HG03442 (cell line): Measurements from ENCODE around the gene MAML2.
A peak's percentile ranks its signal among the peaks of the same experiment; 100 is the strongest.

Experiments
- ATAC-seq: cut with Tn5 transposase; IDR thresholded peaks from one replicate; pipeline ENCODE4 v1.9.1; 2021; ENCODE audit warnings: mild to moderate bottlenecking, moderate library complexity; ENCODE audit not compliant: unreplicated experiment

MAML2 gene

DNA sequence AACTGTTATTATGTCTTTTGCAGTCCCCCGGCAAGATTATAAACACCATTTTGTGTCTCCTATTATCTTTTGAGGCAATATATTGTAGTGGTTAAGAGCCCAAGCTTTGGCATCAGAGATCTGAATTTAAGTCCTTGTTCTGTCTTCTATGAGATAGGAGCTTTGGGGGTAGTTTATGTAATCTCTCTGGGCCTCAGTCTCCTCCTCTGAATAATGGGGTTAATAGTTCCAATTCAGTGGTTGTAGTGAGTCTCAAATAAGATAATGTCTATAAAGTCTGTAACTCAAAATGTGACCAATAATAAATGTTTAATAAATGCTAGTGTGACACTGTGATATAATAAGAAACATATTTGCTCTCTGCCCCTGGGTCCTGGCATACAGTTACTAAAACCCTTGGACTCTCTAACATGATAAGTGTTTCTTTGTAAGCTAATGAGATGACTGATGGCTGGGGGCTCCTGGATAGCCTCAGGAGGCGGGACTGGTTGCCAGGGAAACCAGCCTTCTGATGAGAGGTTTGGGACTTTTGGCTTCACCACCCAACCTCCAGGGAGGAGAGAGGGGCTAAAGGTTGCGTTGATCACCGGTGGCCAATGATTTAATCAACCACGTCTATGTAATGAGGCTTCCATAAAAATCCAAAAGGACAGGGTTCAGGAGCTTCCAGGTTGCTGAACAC, 235.7 kb downstream of the MAML2 start:
- no peak for ATAC-seq

DNA sequence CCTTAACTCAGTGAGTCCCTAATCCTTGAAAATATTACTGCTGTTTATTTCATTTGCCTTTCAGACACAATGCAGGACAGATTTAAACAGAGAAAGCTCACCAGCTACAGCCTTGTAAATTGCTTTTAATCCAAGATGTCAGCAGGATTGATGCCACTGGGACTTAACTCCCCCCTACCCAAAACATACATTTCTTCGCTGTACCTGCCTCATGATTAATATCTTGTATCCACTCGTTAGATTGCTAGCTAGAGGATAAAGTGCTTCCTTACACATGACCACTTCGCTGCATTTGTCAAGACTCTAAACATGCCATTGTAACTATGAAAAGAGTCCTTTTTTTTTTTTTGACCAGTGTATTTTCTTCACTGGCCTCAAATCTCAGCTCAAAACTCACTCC, 236.3 kb downstream of the MAML2 start:
- no peak for ATAC-seq

DNA sequence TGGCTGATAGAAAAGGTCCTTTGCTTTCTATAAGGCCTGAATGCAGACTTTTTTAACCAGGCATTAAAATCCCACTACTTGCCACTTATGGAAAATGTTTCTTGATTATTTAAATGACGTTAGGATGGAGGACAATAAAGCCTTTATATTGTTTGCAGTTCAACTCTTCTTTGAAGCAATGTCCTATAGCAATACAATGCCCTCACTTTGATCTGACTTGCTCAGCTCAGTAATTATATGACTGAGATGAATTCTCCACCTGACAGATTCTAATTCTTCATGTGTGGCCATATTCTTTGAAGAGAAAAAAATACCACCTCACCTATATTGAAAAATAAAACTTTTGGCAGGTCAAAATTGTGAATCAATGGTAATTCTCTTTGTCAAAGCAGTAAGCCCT, 237.1 kb downstream of the MAML2 start:
- no peak for ATAC-seq

DNA sequence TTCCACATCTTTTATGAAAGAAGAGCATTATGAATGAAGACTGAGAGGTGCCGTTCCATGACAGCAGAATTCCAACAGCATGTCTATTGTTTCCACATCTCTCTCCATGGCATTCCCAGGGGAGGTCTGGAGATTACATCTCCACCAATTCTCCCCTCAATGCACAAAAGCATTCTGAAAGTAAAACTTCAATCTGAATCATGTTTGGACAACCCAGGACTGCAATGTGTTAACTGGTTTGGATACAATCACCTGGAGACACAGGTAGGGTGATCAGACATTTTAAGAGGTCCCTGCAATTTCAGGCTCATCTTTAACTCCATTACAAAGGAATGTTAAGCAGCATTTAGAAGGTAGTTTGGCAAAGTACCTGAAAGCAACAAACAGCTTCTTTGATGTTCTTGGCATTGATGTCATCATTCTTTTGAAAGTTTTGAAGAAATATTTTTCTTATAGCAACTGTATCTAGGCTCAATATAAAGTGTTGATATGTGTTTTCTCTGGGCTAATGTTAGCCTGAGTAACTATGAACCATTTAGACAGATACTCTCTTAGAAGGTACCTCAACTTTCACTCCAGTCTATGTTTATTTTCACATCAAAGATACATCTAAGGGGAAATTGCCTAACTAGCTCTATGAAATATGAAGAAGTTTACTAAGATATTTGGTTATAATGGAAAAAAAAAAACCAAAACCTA, 237.6 kb downstream of the MAML2 start:
- no peak for ATAC-seq

DNA sequence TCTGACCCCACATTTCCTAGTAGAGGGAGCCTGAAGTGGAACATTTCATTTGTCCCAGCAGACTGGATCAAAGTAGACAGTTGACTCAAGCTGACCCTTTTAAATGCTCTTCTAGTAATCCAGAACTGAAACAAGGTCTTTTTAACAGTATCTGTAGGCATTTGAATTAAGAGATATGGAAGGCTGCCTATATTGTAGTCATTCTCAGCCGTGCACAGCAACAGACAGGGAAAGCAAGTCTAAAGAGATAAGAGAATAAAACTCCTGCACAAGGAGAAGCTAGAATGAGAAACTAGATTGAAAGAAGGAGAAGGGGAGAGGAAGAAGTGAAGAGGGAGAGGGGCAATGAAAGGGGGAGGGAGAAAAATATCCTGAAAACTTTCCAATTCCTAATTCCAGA, 238.5 kb downstream of the MAML2 start:
- no peak for ATAC-seq

DNA sequence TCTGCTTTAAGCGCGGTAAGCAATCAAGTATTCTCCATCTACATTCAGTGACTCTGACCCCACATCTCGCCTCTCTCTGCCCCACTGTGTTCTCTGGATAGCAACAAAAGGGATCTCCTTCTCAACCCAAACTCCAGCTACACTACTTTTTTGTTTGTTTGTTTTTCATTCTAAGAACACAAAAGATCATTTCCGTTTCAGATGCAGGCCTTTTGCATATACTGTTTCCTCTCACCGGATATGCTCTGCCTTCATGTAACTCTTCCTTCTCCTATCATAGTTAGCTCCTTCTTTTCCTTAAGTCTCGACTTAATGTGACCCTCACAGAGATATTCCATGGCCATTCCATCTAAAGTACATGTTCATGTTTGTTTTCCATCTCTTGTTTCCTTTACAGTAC, 239.3 kb downstream of the MAML2 start:
- no peak for ATAC-seq

DNA sequence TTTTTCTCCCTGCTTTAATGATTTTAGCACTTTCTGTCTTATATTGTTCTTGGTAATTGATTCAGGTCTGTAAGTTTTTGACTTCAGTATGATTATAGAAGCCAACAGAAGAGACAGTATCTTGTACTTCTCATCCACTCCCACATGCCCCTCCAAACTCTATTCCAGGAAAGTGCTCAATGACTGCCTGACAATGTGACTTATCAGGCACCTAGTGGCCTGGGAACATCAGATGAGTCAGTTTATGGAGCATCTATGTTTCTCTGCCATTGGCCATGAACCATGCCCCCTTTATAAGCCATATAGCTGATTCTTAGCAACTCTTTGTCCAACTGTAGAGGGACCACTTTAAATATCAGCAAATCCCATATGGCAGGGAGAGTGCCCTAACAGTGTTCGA, 239.9 kb downstream of the MAML2 start:
- no peak for ATAC-seq

DNA sequence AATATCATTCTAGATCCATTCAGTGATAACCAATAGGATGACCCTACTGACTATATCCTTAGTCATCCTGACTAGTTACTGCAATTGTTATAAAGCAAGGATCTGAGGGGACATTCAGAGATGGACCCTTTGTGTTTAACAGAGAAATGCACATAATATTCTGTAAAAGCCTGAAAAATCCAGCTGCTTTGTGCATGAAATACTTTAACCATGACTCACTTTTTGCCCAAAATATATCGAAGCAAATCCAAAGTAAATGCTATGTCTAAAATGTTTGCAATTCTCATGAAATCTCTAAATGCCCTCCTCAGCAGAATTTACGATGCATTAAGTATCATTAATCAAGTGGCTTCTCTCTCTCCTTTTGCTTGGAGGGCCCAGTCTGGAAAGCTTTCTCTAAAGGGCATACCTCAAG, 240.3 kb downstream of the MAML2 start:
- no peak for ATAC-seq

DNA sequence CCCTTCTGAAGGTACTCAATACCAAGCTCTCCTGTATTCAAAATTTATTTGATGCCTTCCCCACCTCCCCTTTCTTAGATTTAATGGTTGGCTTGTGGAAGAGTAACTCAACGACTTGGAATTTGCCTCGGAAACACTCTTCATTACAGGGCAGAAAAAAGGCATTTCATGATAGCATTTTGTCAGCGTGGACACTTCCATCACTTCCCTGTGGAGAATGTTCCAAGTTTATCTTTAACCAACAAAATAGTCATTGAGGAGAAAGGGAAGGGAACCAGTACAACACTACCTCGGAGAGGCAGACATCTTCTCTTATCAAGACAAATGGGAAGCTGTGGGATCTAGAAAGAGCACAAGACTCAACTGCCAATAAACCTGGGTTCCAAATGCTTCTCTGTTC, 241.8 kb downstream of the MAML2 start:
- ATAC-seq: no peak

DNA sequence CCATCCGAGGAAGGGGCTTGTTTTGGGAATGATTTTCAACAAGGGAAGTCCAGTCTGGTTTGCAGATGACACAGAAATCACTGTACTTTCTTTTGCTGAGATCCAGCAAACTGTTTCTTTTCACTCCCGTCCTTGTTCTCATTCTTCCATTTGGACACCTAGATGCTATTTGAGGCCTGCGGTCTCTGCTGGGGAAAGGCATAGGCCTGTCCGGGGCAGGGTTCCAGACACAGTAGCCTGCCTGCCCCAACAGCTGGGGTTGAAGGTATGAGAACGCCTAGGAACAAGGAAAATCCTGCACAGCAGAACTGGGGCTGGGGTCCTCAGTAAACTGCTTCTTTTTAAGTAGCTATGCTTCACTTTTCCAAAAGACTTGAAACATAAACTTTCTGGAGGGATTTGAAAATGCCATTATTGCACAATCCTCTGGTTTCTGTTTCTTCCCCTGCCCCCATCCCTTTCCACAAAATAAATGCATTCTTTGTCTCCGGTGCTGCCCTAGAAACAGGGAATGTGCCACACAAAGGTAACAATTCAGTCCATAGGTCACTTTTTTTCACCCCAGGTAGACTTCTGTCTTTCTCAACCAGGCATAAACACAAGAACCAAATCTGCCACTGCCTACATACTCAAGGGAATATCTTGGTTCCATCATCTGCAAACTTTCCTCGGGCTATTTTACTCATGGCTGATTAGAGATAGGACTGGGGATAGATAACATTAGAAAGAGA, 244.3 kb downstream of the MAML2 start:
- no peak for ATAC-seq

DNA sequence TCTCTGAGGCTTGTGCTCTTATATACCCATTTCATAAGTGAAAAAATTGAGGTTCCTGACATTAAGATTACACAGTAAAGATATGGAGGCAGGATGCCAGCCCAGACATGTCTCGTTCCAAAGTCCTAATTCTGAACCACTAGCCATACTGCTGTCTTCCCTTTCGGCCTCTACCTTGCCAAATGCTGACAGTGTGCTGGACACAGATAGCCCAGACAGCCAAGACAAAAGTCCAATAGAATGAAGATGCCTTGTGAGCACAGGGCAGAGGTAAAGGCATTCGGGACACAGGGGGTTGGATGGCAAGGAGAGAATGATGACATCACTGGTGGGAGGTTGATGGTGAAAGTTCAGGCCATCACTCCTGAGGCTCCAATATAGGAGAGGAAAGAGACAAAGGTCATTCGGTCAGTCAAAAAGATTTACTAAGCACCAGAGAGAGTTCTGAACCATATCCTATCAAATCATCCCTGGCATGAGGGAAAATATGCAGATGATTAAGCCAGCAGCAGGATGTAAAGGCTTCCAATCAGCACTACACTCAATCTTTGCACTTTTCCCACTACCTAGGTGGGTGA, 245.1 kb downstream of the MAML2 start:
- no peak for ATAC-seq

DNA sequence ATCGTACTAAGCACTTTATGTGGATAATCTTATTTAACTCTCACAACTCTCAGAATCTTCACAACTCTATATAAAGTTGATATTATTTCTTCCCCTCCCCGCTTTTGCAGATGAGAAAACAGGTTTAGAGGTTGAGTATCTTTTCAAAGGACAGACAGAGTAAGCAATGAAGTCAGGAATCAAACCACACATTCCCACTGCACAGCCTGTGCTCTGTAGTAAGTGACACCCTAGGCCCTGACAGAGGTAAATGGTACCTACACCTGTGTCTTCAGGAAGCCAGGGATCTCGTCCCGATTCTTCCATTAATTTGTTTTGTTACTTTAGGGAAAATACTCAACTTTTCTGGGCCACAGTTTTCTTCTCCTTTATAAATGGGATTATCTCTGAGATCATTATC, 246.6 kb downstream of the MAML2 start:
- no peak for ATAC-seq

DNA sequence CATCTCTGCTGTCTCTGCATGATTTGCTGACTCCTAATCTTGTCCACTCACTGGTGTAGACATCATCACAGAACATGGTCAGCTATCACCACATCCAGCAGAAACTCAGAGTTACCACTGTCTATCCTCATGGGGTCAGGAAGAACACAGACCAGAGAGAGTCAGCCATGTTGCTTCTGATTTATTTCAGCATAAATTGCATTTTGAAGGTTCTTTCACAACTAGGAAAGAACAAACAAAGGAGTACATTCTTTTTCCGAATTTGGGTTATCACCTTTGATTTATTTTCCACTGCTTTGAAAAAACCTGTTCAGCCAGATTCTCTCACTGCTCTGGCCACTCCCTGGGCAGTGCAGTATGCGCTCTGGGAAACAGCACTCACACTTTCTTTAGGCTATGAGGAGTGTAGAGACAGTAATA, 247.1 kb downstream of the MAML2 start:
- no peak for ATAC-seq

DNA sequence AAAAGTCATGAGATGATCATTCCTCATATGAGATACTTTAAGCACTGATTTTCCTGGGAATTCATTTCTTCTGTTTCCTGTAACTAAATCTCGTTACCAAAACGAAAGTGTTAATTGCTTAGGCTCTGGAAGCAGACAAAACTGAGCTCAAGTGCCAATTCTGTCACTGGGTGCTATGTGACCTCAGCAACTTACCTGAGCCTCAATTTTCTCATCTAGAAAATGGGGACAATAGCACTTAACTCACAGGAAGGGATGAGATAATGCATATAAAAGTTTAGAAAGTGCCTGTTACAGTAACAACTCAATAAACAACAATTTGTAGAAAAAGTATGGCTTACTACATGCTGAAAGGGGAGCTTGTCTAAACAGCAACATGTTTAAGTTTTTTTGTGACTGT, 248.8 kb downstream of the MAML2 start:
- ATAC-seq: no peak

DNA sequence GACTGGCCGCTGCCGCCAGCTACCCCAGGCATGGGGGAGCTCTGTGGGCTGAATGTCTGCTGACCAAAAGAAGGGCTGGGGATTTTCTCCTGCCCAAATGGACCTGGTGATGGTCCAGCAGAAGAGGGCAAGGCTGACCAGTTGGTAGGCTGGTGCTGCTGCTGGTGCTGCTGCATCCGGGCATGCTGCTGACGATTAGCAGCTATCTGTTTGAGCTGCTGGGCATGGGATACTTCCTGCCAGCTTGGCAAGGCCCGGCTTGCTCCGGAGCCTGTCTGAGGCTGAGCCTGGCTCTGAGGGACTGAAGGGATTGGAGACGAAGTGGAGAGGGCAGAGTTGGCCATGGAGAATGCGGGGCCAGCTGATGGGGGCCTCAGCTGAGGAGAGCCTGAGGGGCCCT, 250.5 kb downstream of the MAML2 start:
- no peak for ATAC-seq

DNA sequence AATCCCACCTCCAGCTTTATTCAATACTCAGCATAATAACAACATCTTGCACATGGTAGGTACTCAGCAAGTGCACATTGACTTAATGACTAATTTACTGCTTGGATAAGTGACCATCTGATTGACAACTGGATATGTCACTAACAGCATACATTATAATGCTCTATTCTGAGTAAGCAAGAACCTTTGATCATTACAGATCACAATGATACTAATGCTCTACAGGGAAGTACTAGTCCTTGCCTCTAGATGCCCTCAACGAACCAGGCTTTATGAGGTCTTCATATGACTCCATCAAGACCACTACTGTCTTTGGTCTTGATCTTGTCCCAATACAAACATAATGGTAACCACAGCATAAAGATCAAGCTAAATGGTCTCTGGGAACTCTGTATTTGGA, 251.5 kb downstream of the MAML2 start:
- ATAC-seq: peak; percentile 64

DNA sequence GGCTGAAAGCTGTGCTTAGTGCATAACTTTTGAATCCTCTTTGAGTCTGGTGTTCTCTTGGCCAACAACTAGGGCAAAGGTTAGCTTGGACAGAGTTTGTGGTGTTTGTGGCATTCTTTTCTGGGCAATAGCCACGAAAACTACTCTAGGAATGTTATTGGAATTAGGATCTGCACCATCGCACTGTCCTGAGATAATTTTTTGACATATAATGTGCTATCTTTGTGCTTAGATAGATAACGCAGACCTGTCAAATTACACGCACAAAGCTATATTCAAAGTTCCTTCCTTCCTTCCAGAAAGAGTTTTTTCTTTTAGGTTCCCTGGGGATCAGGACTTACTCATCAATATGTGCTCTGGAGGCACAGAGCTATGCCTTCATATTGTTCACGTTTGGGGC, 252.3 kb downstream of the MAML2 start:
- no peak for ATAC-seq

DNA sequence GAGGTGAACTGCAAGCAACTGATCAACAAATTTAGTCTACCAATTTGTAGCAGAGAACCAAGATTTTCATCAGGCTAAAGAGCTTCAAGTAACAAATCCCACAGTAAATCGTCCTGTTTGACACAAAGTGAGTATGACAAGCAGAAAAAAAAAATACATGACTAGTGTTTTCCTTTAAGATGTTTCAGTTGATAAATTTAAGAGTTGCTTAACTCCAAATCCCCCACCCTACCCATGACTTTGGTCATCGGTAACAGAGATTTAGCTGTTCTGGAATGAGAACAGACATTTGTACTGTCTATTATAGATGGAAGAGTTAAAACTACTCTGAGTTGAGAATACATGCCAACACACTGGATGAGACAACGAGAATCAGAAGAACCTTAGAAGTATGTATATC, 254.1 kb downstream of the MAML2 start:
- no peak for ATAC-seq

DNA sequence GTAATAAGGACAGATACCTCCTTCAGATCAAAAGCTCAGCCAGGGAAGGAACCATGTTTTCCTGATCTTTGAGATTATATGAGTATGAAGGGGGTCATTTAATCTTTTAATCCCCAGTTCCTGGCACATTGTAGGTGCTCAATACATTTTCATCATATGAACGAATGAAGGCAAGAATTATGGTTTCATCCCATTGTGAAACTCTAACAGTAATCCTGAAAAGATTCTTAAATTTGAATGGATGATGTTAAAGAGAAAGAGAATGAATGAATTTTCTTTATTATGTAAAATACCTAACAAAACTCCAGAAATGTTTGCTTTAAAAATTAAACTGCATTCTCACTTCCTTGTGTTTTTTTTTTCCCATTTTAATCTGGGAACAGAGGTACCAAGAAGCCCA, 256.9 kb downstream of the MAML2 start:
- no peak for ATAC-seq

DNA sequence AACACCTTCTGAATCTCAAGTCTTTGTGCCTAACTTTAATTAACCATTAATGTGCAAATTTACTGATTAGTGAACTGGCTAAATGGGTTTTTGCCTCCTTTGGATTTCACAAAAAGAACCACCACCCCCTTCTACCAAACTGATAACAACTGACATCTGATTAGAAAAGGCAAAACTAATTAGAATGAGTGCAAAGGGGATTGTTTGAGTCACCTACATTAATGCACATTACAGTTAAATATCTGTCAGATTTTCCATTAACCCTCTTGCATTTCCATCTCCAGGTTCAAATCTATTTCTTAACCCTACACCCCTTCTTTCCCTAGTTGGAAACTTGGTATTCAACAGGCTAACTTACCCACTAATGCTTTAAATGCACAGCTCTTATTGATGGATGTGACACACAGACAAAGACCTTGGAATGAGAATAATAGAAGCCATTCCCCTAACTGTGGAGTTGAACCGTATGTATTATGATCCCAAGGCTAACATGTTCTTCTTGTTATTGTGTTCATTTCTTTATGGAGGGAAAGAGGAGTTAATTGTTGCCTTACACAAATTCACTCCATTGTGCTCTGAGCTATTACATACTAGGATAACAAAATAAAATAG, 257.6 kb downstream of the MAML2 start:
- no peak for ATAC-seq

DNA sequence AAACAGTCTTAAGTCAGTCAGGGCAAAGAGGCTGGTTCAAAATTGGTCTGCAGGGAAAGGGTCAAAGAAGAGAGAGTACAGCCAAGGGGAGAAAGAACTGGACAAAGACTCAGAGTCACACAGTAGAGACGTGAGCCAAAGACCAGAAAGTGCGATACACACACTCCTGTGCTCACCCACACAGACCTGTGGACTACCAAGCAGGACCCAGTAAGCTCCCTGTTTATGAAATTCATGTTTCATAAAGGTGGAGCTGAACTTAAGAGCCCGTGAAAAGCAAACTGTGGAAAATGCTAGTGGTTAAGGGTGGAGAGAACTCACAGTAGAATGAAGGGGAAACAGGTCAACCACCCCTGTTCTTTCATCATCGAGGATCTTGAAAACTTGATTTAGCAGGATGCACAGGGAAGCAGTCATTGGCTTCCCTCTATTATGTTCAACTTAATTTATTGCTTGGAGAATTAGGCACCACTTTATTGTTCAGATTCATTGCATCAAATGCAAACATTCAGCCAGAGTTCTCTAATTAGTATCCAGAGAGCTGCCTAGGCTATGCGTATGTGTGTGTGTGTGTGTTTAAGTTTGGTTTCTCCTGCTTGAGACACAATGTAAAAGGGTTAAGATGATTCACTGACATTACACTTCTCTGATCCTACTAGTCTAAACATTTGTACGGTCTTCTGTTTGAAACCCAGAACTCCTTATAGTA, 258.2 kb downstream of the MAML2 start:
- no peak for ATAC-seq
